GM12875 (cell line): Measurements from ENCODE around the gene CSGALNACT2.

ENCODE experiments used
- H3K4me3 ChIP-seq: one replicate; pipeline ENCODE4 v1.5.1; 2011; ENCODE audit warnings: low read depth, low read length, control low read depth
- CTCF ChIP-seq: IDR thresholded peaks from 2 replicates; pipeline ENCODE4 v1.5.1; 2011; ENCODE audit warnings: low read depth, mild to moderate bottlenecking, control low read depth, inconsistent platforms, low read length, moderate library complexity, borderline replicate concordance; ENCODE audit not compliant: insufficient read depth

CSGALNACT2 gene

GRCh38 chr10:43131906-43132305 is 6.3 kb upstream of the CSGALNACT2 start:
- no peak for TF ChIP-seq CTCF
- H3K4me3 ChIP-seq: no peak overlapping the region

DNA sequence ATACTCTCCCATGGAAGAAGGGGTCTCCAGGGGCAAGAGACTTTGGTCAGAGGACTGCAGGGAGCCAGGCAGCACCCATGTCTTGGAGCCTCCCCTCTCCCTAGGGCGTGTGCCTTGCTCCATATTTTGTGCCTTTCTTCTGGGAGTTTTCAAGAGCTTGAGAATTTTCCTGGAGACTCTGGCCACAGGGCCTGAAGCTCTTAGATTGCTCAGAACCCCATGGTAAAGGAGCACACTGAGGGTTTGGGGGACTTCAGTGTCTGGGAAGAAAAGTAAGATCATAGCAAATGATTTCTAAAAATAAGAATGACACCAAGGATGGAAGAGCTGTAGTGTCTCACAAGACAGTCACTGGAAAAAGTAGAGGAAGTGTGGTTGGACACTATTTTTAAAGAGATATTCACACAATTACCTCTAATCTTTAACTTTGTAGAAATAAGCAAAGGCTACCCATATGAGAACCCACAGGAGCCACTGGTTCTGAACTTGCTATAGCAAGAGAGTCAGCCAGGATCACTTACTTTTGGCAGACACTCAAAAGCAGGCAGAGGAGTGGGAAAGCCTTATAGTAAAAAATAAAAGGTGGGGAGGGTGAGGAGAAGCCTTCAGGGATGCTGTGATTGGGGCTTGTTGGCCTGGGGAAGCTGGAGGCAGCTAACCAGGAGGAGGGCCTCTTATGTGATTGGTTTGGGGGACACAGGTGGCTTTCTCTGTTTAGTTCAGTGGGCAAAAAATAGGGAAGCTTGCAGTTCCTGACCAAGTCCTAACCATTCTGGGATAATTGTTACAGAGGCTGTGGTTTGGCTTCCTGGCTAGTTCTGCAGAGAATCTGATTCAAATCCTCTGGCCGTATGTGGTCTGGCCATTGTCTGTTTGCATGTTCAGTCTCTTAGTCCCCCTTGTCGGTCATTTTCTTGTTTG is 5.1 kb upstream of the CSGALNACT2 start:
- no peak for TF ChIP-seq CTCF
- no peak overlapping the region for H3K4me3 ChIP-seq

DNA sequence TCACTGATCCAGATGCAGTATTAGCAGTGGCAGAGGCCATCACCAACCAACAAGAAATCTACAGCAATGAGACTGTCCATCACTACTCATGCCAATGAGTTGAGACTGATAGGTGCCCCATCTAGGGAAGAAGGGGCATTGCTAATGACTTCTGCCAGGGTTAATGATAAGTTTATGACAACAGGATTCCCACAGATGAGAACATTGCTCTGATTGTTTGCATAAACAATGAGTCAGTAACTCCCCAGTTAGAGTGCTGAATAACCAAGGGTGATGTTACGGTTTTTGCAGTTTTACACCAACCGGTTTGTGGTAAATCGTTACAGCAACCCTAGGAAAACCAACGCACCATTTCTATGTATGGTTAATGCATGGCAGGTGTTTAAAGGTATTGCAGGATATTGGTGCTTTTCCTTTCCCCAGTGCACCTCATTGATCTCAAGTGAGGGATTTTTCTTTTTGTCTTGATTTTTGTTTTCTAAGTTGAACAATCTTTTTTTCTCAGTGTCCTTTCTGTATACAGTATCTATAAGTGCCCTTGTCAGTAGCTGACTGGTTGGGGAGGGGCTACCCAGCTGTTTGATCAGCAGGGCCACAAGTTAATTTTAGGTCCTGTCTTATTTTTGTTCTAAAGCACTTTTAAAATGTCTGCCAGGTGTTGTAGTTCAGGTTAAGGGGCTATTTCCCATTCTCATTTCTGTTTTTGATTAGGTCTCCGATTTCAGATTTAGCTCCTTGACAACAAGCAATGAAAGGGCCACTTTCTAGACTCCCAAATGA is 3.9 kb upstream of the CSGALNACT2 start:
- TF ChIP-seq CTCF: no peak
- no peak overlapping the region for H3K4me3 ChIP-seq

DNA sequence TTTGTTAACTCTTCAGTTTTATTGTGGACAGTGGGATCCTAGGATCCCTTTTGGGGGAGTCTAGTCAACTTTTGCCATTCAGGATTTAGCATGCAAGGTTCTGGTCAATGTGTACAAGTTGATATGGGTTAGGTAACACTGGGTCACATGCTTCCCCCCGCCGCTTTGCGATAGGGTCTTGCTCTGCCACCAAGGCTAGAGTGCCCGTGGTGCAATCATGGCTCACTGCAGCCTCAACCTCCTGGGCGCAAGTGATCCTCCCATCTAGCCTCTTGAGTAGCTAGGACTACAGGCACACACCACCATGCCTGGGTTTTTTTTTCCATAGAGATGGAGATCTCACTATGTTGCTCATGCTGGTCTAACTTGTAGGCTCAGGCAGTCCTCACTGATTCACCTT is 3.2 kb upstream of the CSGALNACT2 start:
- no peak for TF ChIP-seq CTCF
- H3K4me3 ChIP-seq: no peak overlapping the region

DNA sequence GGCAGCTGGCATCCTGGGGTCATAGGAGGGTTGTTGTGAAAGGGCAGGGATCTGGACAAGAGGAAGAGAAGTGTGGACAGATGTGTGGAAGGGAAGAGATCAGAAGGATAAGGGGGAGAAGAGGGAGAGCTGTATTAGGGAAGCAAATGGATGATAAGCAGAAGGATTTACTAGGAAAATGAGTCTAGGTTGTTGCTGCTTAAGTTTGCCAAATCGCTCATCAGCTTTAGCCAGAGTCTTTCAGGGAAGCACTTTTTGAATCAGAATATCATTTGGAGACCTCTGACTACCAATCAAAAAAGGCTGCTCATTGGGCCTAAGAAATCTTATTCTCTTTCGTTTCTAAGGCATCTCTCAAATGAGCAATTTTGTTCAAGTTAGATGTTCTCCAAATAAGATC is 2.6 kb upstream of the CSGALNACT2 start:
- TF ChIP-seq CTCF: no peak
- H3K4me3 ChIP-seq: no peak overlapping the region

DNA sequence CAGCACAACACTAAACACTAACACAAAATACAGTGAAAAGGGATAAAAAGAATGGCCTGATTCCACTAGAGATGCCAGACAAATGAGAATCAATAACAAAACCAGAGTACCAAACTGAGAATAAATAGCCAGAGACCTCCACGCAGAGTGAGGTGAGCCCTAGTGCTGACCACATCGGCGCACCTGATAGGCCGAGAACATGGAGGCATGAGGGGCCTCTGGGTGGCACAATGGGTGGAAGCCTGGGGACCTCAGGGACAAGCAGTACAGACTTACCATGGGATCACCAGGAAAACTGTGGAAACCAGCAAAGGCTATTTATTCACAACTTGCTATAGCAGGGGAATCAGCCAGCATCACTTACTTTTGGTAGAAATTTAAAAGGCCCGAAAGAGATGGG is 1.8 kb upstream of the CSGALNACT2 start:
- no peak overlapping the region for H3K4me3 ChIP-seq
- no peak for TF ChIP-seq CTCF
